ENCODE measurements around the gene PLXNA4. TPM values are rescaled to one million over a fixed set of nuclear protein-coding genes. Genes with fewer than 3 reads are reported as not detected.

PLXNA4 gene
- total RNA-seq, 1 donor from 2014 or later, result 21.7 TPM

DNA sequence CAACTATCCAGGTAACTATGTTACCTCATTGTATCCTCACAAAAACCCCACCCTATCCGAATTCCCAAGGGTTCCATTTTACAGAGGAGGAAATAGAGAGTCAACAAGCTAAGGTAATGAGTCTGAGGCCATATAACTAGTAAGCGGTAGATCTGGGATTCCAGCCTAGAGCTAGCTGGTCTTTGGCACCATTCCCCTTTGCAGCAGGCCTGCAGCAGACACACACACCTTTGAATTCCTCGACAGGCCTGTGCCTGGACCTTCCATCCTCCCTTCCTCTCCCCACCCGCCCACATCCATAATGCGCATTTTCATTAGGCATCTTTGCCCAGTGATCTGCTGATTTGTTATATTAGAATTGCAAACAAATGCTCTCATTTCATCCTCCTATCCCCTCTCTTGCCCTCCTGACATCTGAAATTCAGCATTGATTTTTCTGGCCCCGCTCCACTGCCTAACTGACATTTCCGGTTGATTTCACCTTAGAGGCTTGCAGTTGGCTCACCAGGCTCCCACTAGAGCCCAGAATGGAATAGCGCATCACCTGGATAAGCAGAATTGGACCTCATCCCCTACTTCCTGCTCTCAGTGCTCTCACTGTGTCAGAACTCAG is 129.5 kb downstream of the PLXNA4 start:
- peaks cover 31% of the 10 kb centered on the region for H3K4me1 Mint-ChIP-seq
- H3K36me3 Mint-ChIP-seq (ENCODE audit: low read depth), result peaks cover 12% of the 10 kb centered on the region
- H3K27ac Mint-ChIP-seq (ENCODE audit: unreplicated experiment), result no peak overlapping the region
- TF ChIP-seq, protein P1, sequence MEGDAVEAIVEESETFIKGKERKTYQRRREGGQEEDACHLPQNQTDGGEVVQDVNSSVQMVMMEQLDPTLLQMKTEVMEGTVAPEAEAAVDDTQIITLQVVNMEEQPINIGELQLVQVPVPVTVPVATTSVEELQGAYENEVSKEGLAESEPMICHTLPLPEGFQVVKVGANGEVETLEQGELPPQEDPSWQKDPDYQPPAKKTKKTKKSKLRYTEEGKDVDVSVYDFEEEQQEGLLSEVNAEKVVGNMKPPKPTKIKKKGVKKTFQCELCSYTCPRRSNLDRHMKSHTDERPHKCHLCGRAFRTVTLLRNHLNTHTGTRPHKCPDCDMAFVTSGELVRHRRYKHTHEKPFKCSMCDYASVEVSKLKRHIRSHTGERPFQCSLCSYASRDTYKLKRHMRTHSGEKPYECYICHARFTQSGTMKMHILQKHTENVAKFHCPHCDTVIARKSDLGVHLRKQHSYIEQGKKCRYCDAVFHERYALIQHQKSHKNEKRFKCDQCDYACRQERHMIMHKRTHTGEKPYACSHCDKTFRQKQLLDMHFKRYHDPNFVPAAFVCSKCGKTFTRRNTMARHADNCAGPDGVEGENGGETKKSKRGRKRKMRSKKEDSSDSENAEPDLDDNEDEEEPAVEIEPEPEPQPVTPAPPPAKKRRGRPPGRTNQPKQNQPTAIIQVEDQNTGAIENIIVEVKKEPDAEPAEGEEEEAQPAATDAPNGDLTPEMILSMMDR (conservative IDR thresholded peaks at IDR 0.05), result no peak
- DNase-seq (ENCODE audit: low read depth, low spot score), result no peak
- peaks cover 10% of the 10 kb centered on the region for H3K9me3 Mint-ChIP-seq
- H3K4me3 Mint-ChIP-seq, result no peak overlapping the region
- H3K27me3 Mint-ChIP-seq (ENCODE audit: low read depth), result no peaks in the 10 kb centered on the region

DNA sequence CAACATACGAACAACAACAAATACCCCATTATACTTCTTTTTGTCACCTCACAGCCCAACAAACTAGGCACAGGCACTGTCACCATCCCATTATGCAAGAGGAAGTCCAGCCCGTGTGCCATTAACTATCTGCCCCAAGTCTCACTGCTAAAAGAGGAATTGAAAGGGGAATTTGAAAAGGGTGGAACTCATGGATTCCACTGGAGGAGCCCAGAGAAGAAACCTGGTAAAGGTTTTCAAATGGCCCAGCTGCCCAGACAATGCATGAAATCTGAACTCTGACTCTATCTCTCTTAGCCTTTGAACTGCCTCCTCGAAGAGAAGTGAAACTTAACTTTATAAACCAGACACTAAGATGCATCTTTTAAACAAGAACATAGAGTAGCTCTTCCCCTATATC is 130.0 kb downstream of the PLXNA4 start:
- peaks cover 32% of the 10 kb centered on the region for H3K4me1 Mint-ChIP-seq
- peaks cover 12% of the 10 kb centered on the region for H3K36me3 Mint-ChIP-seq (ENCODE audit: low read depth)
- peaks cover 10% of the 10 kb centered on the region for H3K9me3 Mint-ChIP-seq
- no peak for DNase-seq (ENCODE audit: low read depth, low spot score)
- H3K27me3 Mint-ChIP-seq (ENCODE audit: low read depth), result no peaks in the 10 kb centered on the region
- H3K4me3 Mint-ChIP-seq, result no peak overlapping the region
- TF ChIP-seq, protein P1 (conservative IDR thresholded peaks at IDR 0.05), result no peak
- H3K27ac Mint-ChIP-seq (ENCODE audit: unreplicated experiment), result no peak overlapping the region

DNA sequence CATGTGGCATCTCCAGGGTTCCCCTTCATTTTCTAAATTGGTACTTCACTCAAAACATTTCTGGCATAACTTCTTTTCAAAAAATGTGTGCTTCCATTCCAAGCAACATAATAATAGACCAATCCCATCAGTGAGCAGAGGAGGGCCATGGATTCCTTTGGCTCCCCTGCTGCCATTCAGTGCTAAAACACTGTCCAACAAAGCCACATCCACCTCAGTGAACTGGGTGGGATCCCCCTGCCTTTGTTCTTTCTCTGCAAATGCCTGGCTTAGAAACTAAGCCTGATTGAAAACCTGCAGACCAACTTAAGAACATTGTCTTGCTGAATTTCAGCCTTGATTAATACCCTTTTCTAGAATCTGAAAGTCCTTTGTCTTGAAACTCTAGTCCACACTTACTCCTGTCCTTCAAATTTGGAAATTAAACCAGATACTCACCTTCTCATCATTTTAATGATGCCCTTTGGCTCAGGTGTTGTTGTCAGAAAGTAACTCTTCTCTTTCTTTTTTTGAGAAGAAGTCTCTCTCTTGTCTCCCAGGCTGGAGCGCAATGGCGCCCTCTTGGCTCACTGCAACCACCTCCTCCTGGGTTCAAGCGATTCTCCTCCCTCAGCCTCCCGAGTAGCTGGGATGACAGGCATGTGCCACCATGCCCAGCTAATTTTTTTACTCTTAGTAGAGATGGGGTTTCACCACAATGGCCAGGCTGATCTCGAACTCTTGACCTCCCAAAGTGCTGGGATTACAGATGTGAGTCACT is 132.3 kb downstream of the PLXNA4 start:
- peaks cover 10% of the 10 kb centered on the region for H3K9me3 Mint-ChIP-seq
- peaks cover 7% of the 10 kb centered on the region for H3K36me3 Mint-ChIP-seq (ENCODE audit: low read depth)
- TF ChIP-seq, protein P1 (conservative IDR thresholded peaks at IDR 0.05), result no peak
- H3K4me3 Mint-ChIP-seq, result no peak overlapping the region
- no peak for DNase-seq (ENCODE audit: low read depth, low spot score)
- peak overlapping the region; percentile 8 for H3K27ac Mint-ChIP-seq (ENCODE audit: unreplicated experiment)
- H3K27me3 Mint-ChIP-seq (ENCODE audit: low read depth), result no peaks in the 10 kb centered on the region
- peaks cover 32% of the 10 kb centered on the region for H3K4me1 Mint-ChIP-seq

DNA sequence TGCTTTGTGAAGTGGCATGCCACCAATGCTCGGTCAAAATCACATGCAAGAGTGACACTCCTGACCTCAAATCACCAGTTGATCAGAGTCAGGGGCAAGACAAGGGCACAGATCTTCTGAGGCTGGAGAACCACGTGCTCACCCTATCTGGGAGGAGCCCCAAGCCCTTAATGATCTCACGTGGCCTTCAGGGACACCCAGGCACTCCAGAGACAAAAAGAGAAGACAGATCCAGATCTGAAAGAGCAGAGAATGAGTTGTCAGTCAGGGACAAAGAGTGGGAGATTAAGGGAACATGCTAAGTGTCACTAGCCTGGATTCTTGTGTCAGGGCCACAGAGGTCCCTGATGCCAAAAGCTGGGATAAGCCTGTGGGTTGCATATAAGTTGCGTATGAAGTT is 134.3 kb downstream of the PLXNA4 start:
- peaks cover 6% of the 10 kb centered on the region for H3K36me3 Mint-ChIP-seq (ENCODE audit: low read depth)
- H3K27ac Mint-ChIP-seq (ENCODE audit: unreplicated experiment), result peak overlapping the region; percentile 37
- peaks cover 31% of the 10 kb centered on the region for H3K4me1 Mint-ChIP-seq
- H3K9me3 Mint-ChIP-seq, result peaks cover 7% of the 10 kb centered on the region
- TF ChIP-seq, protein P1 (conservative IDR thresholded peaks at IDR 0.05), result no peak
- DNase-seq (ENCODE audit: low read depth, low spot score), result no peak
- H3K4me3 Mint-ChIP-seq, result no peak overlapping the region
- H3K27me3 Mint-ChIP-seq (ENCODE audit: low read depth), result no peaks in the 10 kb centered on the region

DNA sequence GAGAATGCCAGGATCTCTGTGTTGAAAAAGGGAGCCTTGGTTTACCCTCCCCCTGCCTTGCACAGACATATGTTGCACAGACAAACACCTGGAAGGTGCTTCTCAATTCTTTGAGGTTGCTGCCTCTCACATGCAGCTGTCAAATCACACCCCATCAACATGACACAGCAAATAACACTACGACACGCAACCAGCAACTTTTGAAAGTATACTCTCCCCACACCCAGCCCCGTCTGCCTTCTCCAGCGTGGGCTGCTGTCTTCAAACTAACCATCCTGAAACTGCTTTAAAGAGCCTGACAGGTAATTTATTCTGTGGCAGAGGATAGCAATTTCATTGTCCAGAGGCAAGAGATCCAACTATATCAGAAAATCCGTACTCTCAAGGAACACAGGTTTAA is 136.1 kb downstream of the PLXNA4 start:
- peaks cover 32% of the 10 kb centered on the region for H3K4me1 Mint-ChIP-seq
- DNase-seq (ENCODE audit: low read depth, low spot score), result no peak
- TF ChIP-seq, protein P1 (conservative IDR thresholded peaks at IDR 0.05), result no peak
- no peaks in the 10 kb centered on the region for H3K27me3 Mint-ChIP-seq (ENCODE audit: low read depth)
- H3K9me3 Mint-ChIP-seq, result peaks cover 4% of the 10 kb centered on the region
- no peak overlapping the region for H3K27ac Mint-ChIP-seq (ENCODE audit: unreplicated experiment)
- H3K36me3 Mint-ChIP-seq (ENCODE audit: low read depth), result peaks cover 5% of the 10 kb centered on the region
- no peak overlapping the region for H3K4me3 Mint-ChIP-seq
